NOMO-1 treated with dmso at 0.1 percent for 144 hours (cell line): ENCODE measurements around the gene HNRNPA1L2.
"Not testable (repeated sequence)": the region's sequence is repeated elsewhere in the genome, so short reads cannot be mapped to it uniquely, and the experiment has no call there.

Experiments used
- DNase-seq: peaks from one replicate; lab custom pipeline; 2025; ENCODE audit not compliant: unreplicated experiment; lab: John Stamatoyannopoulos, UW

The HNRNPA1L2 gene

DNA sequence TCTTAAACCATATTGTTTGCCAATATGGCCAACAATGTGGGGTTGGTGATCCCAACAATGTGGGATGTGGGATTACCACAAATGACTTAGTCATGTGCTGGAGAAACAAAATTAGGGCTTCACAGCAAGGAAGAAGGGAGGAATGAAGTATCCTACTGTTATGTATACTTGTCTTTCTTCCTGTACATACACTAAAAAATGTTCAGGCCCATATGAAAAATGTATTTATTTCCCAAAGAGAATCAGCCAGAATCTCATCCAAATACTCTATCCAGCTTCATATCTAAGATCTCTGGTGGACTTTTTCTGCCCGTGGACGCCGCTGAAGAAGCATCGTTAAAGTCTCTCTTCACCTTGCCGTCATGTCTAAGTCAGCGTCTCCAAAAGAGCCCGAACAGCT, at the start of gene HNRNPA1L2:
Gene HNRNPA1L2, plus strand, starts transcription at position 301 of the 400 bp plus-strand sequence. Its CDS starts 62 bp downstream, at position 363.
- no peak for DNase-seq

DNA sequence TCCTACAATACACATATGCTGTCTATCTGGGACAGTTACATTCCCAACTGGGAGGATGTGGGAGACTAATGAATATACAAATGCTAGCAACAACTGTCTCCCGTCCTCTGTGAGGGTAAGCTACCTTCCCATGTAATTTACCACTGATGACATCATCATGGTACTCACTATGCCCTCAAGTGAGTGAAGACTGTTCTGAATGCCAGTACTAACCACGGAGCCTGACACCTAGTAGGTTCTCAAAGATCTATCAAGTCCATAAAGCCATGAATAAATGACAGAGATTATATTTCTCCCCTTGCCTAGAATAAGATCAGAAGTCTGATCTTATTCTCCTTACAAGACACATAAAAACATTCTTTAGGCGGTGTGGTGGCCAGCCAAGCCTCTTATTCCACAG, 49.1 kb upstream of the HNRNPA1L2 start:
- not testable (repeated sequence) for DNase-seq

DNA sequence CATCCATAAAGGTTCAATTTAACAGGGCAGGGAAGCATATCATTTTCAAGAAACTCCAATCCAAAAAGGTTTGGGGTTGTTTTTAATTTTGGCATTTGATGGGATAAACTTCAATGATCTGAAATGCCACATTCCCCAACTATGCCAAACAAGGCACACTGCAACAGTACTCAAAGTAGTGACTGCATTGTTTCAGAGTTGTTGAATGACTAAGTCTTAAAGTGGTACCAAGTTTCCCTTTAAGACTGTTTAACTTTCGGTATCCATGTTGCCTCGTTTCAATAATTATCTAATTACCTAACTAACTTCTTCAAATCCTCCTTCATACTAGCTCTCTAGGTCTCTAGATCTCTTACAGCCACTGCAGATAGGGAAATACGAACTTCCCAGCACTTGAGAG, 48.4 kb upstream of the HNRNPA1L2 start:
- DNase-seq = not testable (repeated sequence)

DNA sequence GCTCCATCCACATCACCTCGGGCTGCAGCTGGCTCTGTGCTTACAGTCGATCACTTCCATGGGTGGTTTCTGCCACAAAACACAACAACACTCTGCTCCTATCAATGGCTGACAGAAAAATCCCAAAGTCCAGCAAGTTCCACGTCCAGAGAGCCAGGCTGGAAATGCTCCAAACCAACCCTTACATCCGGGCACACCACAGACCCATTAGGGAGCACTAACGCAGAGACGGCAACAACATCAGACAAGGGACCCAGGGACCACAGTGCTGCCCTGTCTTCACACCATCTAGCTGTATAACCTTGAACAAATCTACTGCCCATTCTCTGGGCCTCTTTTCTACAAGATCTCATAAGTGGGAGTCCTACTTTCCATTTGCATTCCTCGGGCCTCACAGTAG, 47.9 kb upstream of the HNRNPA1L2 start:
- DNase-seq = not testable (repeated sequence)

DNA sequence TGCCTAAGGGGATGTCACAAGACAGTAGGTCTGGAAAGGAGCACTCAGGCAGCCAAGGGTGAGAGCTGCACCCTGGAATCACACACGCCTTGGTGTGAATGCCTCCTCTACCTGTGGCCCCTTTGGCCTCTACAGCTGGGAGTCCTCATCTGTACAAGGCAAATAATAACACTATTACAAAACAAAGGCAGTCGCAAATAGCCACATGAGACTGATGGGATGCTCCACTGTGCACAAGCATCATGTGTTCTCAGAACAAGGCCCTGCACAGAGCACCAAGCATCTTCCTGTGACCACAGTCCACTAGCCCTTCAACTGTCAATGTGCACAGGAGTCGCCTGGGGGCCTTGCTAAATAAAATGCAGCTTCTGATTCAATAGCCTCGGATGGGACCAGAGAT, 44.6 kb upstream of the HNRNPA1L2 start:
- DNase-seq = no peak

DNA sequence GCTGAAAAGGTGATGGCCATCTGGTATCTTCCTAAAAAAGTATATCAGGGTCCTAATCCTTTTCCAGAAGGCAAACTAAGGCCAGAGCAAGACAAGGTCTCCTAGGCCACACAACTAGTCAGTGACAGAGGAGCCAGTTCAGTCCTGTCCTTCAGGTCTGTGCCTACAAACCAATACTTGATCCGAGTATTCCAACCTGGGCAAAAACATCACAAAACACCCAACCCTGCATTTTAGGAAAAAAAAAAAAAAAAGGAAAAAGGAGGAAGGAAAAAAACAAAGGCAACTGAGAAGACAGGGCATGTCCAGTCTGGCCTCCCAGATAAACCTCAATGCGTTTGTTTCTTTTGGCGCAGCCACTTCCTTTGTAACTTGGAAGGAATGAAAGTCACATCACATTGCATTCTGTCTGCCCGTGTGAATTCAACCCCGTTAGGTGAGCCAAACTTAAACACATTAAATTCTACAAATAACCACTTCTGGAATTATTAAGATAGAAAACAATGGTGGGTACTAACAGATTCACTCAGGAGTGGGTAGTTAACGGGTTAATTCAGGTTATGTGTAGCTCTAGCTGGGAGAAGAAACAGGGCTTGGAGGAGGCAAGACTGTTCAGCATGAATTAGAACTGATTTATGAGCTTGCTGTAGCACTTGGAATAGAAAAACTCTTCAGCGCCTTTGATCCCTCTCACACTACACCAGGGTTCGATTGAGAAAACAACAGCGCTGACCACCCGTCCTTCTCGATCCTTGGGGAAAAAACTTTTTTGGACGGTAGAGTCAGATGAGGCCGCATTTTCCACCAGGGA, 43.0 kb upstream of the HNRNPA1L2 start:
- no peak for DNase-seq

DNA sequence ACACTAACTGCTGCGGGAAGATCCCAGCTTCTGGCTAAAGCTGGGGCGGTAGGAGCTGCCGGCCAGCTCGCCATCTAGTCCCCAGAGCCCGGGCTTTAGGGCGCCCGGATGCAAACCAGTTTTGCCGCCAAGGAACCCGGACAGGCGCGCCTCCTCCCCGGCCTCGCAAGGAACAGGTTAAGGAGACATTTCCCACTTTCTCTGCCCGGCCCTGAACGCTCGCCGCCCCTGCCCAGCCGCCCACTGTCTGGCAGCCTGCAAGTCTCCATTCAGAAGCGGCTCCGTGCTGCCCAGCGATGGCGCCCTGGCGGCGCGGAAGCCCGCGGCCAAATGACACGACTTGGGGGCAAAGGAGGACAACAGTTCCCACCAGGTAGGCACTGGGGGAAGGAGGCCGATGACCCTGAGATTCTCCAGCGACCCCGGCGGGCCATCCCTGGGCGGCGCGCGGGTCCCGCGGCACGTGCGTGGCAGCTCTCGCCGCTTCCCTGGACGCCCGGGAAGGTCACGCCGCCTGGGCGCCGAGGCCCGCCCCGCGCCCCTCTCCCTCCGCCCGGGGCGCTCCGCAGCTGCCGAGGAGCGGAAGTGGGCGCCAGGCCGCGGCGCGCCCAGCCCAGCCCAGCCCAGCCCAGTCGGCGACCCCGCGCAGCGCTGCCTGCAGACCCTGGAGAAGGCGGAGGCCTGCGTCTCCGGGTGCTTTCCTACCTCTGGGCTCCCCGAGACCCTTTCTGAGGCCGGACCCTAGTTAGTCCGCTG, 42.2 kb upstream of the HNRNPA1L2 start:
- DNase-seq = peak; percentile 20

DNA sequence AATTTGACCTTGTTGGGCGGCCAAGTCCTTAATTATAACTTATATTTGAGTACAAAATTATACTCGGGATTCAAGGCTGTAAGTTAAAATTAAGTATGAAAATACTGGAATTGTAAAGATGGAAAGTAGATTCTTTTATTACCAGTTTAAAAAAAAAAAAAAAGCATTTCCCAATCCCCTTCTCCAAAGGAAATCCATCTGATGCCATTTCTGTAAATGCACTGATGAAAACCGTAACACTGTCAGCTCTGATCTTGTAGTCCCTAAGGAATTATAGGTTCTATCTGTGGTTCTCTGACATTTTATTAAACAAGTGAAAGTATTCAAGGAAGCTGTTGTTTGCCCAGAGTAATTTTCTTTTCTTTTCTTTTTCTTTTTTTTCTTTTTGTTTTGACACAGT, 41.6 kb upstream of the HNRNPA1L2 start:
- DNase-seq = no peak

DNA sequence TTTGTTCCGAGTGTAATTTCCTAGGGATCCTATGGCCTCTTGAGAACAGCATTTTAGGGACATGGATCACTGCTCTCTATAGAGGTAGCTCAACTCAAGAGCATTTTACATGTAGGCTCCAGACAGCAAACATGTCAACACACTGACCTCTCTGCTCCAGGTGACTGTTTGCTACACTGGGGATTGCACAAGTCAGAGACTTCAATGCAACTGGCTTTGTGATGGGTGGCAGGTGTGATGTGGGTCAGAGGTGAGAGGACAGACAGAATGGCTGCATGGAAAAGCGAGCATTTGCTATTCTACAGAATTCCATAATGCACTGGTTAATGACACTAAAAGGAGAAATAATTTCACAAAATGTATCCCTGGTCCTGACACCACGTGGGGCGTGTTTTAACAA, 38.9 kb upstream of the HNRNPA1L2 start:
- not testable (repeated sequence) for DNase-seq

DNA sequence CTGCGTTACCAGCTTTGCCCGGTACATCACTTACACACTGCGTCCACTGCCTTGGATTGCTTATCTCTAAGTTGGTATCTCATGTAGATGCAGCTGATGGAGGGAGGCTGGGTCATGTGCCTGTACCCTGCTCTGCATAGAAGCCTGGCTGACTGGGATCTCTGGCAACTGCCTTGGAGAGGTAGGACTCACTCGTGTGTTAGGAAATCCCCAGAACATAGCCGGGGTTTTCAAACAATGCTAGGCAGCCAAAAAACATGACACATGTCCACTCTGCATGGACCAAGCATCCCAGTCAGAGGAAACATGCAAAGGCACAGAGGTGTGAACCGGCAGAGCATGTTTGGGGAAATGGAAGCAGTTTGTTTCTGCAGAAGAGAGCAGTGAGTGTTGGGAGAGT, 36.1 kb upstream of the HNRNPA1L2 start:
- DNase-seq = not testable (repeated sequence)

DNA sequence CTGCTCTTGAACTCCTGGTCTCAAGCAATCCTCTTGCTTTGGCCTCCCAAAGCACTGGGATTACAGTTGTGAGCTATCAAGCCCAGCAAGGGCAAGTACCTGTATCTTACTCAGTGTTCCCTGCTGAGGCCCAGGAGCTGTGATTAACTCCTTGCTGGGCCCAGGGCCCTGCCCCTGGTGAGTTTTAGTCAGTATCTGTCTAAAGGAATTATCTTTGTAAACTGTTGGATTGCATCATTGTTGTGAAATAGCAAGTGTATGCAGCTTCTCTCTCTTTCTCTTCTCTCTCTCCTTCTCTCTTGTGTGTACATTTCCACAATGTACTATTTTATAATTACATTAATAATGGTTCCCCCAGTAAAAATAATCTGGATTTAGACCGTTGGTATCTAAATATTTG, 35.4 kb upstream of the HNRNPA1L2 start:
- peak; percentile 24 for DNase-seq

DNA sequence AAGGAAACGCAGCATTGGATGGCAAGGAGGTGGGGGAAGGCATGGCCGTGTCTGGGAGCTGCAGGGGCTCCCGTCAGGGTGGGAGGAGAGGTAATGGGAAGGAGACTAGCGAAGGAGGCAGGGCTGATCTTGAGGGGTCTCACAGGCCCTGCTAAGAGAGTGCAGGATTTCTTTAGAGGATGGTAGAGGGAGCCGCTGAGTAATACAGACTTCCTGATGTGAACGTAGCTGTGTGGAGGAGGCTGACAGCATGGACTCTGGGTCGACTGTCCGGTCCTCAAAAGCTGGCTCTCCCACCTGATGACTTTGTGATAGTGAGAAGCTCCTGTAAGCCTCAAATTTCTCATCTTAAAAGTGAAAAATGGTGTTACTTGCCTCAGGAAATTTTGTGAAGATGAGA, 34.0 kb upstream of the HNRNPA1L2 start:
- not testable (repeated sequence) for DNase-seq

DNA sequence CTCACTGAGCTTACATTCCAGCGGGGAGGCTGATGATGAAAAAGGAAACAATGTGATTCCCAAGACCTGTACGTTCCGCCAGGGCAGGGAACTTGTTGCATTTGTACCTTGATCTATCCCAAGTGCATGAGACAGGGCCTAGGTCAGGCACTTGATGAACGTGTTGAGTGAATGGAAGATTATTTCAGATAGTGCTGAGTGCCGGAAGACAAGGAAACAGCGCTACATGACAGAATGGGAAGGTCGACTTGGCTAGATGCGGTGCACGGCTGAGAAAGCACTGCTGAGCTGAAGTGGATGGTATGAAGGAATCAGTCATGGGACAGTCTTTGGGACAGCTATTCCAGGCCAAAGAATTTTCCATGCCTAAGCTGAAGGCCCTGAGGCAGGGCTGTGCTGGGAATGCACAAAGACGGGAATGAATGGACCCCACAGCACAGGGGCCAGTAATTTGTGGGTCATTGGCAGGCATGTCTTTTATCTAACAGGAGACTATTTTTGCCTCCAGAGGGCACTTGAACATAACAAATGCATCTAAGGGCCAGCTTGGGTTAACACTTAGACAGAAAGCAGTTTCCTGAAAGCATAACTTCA, 33.1 kb upstream of the HNRNPA1L2 start:
- DNase-seq = peak; percentile 6

DNA sequence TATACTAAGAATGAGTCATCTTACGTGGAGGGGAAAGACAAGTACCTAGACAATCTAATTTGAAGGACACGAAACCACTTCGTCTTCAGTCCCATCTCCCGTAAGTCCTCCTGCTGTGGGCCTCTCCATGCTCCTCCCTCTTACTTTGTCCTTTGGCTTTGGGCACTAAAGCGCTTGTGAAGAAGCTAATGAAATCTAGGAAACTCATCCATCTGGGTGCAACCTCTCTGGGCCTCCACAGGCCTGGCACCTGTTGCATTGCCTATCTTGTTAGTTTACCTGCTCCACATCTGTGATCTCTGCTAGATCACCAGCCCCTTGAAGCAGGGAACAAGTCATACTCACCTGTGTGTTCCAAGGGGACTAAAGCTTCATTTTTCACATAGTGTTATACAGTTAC, 32.1 kb upstream of the HNRNPA1L2 start:
- DNase-seq = not testable (repeated sequence)

DNA sequence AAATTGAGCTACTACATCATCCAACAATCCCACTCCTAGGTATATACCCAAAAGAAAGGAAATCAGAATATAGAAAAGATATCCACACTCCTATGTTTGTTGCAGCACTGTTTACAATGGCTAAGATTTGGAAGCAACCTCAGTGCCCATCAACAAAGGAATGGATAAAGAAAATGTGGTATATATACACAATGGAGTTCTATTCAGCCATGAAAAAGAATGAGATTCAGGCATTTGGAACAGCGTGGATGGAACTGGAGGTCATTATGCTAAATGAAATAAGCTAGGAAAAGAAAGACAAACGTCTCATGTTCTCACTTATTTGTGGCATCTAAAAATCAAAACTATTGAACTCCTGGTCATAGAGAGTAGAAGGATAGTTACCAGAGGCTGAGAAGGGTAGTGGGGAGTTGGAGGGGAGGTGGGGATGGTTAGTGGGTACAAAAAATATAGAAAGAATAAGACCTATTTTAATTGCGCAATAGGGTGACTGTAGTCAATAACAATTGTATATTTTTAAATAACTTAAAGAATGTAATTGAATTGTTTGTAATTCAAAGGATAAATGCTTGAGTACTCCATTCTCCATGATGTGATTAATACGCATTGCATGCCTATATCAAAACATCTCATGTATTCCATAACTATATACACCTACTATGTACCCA, 27.0 kb upstream of the HNRNPA1L2 start:
- no peak for DNase-seq

DNA sequence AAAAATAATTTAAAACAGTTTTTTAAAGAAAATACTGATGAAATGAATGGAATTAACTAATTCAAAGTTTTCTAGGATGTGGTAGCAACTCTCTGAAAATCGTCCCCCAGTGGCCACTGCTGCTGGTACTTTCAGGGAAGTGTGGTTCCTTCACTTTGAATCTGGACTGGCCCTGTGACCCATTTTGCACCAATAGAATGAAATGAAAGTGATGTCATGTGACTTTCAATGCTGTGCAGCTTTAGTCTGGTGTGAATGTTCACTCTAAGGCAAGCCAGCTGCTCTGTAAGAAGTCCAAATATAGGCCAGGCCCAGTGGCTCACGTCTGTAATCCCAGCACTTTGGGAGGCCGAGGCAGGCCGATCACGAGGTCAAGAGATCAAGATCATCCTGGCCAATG, 26.4 kb upstream of the HNRNPA1L2 start:
- no peak for DNase-seq

DNA sequence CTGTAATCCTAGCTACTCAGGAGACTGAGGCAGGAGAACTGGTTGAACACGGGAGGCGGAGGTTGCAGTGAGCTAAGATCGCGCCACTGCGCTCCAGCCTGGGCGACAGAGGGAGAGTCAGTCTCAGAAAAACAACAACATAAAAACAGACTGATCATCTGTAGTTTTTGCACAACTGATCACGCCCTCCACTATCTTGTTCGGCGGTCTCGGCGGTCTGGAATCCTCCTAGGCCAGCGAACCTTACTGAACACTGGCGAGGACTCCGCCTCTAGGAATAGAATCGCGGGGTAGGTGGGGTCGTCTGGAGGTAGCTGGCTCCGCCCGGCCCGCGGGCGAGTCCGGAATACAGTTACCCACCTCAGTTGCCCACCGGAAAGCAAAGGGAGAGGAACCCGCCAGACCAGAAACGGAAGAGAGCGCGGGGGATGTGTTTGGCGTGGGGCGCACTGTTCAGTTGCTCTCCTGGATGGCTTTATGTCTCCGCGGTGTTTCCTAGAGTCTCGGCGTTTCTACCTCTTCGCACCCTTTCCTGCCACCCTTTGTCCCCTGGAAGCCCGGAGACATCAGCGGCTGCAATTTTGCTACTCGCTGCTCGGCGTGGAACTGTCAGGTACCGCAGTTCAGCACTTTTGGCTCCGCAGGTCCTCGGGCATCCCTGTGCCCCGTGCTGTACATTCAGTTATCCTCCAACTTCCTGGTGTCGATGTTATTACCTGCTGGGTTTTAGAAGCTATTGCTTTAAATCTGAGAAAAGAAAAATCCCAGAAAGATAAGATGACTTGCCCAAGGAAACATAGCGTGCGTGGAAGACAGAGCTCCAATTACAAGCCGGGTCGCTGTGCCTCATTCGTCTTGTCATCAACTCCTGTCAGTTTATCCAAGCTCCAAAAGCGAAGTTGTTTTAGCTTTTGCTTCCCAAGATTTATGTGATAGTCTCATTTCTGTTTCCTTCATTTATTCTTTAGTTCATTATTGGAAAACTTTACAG, 24.9 kb upstream of the HNRNPA1L2 start:
- DNase-seq = peak; percentile 91

DNA sequence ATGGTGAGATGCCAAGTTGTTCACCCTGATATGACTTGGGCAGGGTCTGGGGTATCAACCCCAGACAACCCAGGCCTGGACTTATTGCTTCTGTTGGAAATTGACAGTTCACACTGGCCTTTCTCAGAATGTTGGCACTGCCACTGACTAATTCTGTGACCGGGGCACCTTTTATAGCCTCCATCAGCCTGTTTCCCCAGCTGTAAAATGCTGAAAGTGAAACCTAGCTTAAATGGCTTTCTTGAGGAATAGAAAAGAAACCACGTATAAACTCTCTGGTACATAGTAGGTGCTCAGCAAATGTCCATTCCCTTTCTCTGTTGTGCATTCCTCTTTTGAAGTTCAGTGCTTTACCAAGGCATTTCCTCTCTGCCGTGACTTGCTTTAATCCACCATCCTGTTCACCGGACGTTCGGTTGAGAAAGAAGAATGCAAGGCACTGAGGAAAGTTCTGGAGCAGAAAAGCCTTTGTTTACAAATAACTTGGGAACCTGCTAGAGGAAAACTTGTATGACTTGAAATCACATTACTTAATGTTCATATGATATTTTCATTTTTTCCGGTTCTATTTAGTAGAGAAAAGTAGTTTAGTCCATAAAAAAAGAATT, 11.0 kb upstream of the HNRNPA1L2 start:
- DNase-seq = not testable (repeated sequence)

DNA sequence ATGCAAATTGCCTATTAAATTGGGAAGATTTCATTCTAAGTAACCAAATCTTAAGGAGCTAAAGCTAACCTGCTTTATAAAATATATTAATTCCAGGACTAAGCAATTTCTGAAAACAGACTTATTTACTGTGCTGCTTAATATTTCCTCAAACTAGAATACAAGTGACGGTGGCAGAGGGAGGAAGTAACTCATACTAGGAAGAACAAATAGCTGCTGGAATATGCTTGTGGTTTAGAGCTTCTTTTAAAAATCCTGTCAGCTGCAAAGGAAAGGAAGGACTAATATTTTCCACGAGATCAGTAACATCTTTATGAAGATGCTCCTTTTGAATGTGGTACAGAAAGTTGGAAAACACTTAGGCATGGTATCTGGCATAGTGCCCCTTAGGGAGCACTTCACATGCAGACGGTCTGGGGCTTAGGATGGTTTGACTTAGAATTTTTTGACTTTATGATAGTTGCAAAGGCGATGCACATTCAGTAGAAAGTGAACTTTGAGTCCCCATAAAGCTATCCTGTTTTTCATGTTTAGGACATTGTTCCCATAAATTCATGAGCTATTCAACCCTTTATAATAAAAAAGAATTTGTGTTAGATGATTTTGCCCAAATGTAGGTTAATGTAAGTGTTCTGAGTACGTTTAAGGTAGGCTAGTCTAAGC, 3.4 kb upstream of the HNRNPA1L2 start:
- no peak for DNase-seq
